Inferior parietal cortex (tissue), 1 donor: ENCODE data around the gene BACH2.
"Not testable (repeated sequence)": the region's sequence is repeated elsewhere in the genome, so short reads cannot be mapped to it uniquely, and the experiment has no call there.

ENCODE experiments used
- DNase-seq: peaks from one replicate; pipeline ENCODE4 v3.0.0-alpha.2; 2016; ENCODE audit errors: extremely low spot score

The BACH2 gene

DNA sequence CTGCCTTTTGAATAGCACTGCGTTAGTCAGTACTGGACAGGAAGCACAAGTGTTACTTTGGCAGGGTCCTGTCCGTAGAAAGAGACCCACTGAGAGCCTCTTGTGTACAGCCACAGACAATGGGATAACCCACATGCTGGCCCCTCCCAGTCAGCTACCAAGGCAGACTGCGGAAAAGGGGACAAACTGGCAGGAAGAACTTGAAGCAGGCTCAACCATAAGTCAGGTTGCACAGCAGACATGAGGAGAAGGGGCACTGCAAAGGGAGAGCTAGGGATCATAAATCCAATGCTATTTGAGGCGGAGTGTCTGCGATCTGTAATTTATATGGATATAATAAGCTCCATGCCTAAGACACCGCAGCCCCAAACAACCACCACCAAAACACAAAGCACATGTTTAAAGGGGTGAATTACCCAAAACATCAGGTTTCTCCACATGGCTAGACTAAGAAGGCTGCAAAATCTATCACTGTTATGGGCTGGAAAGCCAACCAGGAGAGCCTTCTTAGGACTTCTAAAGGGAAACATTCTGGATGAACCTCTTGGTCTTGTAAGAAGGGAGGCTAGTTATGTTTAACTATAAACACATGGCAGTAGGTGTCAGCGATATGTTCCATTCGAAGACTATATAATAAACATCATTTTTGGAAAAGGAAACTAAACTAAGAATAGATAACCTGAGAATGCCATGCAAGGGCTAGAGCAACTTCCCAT lies 141.7 kb downstream of the BACH2 start:
- no peak for DNase-seq

DNA sequence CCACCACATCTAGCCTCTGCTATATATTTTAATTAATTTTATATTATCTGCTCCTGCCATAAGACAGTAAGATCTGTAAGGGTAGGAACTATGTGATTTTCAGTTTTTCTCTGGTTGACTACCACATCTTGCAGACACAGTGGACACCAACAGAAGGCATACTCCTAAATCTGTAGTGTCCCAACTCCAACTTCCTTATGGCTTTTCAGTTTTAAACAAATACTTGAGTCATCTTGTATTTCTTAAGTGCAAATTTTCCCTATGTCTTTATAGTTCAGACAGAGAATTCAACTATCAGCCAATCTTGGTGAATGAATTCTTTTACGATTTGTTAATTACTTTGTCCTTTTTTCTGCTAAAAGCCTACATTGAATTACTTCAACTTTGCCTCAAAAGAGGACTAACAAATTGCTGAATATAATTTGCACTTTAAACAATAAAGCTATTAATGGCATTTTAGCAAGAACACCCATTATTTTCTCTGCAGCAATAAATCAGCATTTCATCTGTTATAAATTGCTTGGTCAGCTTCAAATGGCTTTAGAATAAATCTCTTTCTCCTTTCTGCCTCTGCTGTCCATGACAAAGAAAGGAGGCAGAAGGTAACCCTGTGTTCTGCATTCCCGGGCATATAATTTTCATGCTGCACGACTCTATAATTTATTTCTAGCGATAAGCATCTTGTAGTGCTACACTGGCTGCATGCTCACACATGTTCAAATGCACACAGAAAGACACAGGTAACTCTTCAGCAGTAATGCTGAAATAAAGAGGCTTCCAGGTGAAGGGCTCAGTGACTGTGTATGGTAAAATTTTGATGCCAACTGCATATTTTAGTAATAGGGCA lies 144.8 kb downstream of the BACH2 start:
- DNase-seq: no peak

DNA sequence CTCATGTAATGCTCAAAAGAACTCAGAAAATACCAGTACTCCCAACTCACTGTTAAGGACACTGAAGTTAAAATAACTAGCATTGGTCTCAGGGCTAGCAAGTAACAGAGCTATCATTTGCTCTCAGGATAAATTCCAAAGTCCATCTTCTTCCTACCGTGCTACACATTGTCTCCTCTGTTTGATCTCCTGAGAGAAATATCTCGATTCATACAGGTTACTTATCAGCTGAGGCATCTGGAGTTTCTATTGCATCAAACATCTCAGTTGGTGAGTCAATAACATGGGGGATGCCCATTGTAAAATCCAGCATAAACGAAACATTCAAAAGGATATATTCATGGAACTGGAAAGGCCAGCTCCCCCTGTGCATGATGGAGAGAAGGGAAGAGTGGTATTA lies 147.4 kb downstream of the BACH2 start:
- no peak for DNase-seq

DNA sequence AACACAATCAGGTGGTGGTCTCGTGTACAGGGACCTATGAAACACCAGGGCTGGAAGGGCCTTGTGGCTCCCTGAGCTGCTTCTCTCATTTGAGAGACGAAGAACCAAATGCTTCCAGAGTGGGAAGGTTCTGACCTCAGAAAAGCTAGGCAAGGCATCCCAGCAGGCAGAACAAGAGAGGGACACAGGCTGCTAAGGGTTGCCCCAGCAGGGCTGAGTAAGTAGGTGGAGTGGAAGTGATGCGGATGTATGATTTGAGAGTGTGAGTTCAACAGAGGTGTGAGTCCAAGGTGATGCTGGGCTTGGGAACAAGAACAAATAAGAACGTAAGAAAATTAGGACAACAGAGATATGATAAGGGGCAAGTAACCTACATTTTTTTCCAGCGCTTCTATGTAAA lies 147.8 kb downstream of the BACH2 start:
- no peak for DNase-seq

DNA sequence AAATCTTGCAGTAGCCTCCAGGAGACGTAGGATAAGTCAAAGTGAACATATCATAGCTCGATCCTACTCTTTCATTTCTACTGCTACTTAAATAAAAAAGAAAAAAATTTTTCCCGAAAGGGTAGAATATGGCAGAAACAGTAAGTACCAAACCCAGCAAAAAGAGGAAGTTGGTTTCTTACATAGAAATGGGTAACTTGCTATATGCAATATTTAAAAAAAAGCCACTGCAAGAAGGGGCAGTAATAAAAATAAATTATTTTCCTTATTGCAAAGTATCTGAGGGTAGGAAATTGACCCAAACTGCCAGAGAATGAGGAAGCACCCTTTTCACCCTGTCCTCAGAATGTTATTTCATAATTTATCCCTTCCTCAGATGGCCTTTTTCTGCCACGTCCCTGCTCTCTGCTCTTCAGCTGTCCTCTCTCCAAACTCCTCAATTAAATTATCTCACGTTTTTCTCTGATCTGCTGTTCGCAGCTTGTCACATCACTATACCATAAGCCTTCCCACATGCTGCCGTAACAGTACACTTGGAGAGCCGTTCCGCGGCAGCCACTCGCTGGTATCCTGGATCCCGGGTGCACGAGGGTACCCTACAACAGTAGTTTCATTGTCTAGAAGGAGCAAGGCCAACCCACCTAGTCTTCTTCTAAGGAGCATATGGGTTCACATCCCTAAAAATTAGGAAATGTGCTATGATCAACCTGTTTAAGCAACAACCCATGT lies 149.6 kb downstream of the BACH2 start:
- DNase-seq: no peak

DNA sequence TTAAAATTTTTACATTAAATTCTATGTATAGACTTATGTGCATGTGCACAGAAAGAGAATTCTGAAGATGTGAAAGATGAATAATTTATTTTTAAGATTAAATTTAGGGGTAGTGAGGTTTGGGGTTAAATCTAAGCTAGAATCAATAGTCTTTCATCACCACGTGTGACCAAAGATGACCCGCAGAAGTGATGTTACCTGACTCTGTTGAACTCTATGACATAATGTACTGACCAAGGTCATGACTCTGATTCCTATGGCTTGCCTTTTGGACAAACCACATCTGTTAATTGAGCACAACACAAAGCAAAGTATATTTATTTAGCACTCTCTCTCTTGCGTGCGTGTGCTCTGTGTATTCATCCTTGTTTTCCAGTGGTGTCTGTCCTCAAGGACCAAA lies 150.6 kb downstream of the BACH2 start:
- DNase-seq: no peak

DNA sequence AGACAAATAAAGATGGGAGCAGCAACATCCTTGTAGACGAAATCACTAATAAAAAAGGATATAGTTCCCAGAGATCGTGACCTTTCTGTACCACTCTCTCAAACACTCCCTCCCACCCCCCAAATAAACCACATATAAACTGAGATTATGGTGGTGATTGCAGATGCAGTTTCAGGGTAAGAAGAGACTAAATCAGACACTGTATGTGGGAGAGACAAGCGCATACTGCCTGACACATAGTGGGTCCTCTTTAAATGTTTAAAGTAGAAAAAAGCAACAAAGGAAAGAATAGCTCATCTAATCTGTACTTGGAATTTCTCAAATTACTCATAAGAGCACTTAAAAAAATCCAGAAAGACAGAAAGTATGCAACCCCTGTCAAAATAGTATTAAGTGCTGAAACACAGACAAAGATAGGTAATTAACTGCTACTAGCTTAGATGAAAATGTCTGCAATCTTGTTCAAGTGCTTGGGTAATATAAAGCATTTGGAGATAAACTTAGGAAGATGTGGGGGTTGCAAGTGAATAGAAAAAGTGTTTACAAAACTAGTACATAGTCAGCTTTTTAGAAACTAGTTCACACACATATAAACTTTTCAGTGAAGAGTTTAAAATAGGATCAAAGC lies 151.6 kb downstream of the BACH2 start:
- no peak for DNase-seq

DNA sequence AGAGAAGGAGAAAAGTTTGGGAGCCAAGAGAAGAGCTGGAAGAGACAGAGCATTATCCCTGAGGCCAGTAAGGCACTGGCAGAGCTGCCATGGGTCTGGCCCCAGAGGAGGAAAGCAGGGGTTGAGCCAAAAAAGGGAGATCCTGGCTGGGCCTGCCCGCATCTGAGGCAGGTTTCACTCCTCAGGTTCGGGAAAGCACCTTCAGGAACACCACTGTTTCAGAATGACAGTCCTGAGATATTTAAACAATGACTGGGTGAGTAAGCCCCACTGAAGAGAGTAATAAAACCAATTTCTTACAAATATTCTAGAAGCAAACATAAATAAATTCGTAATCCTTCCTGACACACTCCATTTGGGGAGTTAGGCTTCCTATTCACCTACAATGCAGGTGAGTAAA lies 152.2 kb downstream of the BACH2 start:
- no peak for DNase-seq

DNA sequence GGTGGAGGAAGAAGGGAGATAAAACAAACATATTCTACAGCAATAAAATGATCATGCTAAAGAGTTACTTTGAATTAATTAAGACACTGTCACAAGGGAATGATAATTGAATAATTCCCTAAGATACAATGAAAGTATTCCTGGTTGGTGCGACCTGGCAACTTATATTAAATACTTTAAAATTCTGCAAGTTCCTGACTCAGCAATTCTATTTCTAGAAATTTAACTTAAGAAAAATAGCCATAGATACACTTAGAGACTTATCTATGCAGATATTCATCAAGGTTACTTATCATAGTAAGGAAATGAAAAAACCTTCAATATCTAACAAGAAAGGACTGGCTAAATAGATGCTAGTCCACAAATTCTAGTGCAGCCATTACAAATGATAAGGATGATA lies 156.0 kb downstream of the BACH2 start:
- no peak for DNase-seq

DNA sequence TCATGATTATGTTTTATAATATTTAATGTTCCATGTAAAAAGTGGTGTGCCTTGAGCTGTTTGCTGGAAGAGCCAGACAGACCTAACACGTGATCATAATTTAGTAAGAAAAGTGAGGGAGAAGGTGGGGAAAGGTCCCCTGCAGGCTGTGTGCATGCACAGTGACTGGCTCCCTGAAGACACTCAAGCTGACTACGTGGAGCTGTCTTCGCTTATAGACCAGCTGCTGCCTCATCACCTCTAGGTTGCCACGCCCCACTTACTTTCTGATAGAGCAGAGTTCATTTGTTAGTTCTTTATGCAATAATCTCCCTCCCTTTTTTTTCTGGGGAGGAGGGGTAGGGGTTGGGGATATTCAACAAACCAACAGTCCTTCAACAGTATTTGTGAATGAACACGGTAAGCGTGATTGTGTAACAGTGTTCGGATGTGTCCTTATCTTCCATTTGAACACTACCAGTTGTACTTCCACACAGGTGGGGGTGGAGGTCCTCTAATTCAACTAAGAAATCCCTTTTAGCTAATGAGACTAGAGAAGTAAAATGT lies 157.3 kb downstream of the BACH2 start:
- no peak for DNase-seq

DNA sequence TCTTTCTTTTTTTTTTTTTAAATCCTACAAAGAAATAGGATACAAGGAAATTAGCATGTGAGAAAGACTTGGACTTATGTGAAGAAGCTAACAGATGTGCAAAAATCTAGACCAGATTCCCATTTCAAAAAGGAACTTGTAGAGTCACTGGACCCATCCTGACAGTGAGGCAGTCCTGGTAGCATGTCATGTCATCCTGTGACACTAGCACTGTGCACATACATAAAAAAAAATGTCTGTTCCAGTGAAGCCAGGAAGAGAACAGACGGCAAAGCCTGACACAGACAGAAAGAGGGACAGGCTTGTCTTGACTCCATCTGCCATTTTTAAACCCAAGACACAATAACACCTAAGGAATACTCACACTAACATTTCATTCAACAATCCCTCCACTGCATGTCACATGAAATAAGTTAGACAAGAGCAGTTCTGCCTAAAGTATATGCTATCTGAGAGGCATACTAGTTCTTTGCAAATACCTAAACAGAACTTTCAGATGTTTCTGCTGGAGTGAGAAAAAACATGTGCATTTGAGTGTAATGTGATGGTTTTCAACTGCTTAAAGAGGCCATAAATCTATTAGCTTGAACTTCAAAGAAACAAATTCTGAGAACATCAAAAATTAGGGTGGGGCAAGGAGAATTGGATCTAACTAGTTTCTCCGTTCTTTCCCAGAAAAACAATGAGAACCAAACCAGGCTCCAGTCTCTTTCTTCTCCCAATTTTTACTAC lies 159.6 kb downstream of the BACH2 start:
- DNase-seq: no peak

DNA sequence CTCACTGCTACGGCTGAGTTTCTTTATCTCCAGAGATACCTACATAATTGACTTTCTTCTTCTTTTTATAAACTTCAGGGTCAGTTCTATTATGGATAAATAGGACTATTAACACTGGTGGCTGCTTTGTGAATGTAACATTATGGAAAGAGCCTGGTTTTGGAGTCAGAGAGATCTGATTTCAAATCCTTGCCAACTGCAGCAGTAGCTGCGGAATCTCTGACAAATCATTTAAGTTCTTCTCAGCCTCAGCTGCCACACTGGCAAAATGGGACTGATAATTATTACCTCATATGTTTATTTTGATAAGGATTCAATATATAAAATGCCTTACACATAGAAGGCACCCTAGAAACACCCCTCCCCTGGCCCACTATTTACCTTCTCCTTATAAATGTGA lies 160.5 kb downstream of the BACH2 start:
- DNase-seq: no peak

DNA sequence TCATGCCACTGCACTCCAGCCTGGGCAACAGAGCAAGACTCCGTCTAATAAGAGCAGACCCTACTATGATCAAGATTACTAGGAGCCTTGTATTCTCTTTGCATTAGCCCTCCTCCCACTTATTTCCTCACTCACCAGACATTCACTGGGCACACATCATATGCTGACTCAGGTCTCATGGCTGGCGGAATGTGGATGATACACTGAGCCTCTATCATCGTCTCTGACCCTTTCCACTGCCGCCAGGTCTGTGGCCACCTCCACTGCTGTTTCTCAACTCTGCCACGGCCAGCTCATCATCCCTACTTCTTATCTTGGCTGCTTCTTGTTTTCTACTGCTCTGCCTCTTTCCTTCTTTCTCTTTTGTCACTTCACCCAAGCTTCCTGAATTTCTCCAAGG lies 161.0 kb downstream of the BACH2 start:
- DNase-seq: no peak

DNA sequence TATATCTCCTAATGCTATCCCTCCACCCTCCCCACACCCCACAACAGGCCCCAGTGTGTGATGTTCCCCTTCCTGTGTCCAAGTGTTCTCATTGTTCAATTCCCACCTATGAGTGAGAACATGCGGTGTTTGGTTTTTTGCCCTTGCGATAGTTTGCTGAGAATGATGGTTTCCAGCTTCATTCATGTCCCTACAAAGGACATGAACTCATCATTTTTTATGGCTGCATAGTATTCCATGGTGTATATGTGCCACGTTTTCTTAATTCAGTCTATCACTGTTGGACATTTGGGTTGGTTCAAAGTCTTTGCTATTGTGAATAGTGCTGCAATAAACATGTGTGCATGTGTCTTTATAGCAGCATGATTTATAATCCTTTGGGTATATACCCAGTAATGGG lies 163.0 kb downstream of the BACH2 start:
- DNase-seq: not testable (repeated sequence)

DNA sequence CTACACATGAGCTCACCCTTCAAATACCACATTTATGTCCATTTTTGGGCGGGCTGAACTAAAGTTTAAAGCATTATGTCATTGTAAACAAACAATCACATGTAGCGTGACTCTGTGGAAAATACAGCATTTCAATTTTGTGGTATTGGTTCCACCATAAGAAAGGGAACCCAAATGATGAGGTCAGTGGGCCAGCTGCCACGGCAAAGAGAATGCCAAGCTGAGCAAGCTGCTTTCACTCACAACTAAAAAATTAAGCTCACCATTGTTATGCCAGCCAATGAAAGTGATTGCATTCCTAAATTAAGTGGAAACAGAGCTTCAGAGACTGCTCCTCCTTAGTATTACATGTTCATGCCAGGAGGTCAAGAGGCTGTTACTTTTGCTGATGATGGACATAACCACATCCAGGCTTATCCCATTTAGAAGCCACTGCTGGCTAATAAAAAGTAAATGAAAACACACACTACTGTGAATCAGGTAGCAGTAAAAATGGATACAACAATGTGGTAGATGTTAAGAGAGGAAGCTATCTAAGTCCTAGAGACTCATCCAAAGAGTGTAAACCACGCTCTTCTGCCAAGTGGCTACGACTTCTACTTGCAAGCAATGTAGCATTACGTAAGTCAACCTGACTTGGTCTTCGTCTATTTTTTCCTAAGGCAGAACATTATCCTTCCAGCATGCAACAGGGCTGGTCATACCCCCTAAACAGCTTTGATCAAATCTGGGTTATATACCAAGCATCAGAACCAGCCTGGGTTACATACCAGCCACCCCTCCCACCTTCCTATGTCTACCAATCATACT lies 164.8 kb downstream of the BACH2 start:
- DNase-seq: no peak

DNA sequence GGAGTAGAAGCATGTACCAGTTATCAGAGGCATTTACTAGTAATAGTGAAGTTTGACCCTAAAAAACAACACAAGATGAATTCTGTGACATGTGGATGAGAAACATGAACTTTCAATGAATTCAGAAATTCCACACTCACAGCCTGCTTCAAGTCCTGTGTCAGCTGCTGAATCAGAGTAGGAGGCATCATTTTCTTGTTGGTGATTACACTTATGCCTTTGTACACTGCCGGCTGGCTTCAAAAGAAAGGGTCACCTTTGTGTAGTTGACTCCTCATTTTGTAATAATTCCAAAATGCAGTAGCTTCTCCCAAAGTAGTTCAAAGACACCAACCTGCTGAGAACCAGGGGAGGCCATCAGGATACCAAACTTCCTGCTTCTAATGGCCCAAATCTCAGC lies 165.5 kb downstream of the BACH2 start:
- no peak for DNase-seq

DNA sequence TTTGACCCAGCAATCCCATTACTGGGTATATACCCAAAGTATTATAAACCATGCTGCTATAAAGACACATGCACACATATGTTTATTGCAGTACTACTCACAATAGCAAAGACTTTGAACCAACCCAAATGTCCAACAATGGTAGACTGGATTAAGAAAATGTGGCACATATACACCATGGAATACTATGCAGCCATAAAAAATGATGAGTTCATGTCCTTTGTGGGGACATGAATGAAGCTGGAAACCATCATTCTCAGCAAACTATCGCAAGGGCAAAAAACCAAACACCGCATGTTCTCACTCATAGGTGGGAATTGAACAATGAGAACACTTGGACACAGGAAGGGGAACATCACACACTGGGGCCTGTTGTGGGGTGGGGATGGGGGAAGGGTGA lies 168.0 kb downstream of the BACH2 start:
- not testable (repeated sequence) for DNase-seq

DNA sequence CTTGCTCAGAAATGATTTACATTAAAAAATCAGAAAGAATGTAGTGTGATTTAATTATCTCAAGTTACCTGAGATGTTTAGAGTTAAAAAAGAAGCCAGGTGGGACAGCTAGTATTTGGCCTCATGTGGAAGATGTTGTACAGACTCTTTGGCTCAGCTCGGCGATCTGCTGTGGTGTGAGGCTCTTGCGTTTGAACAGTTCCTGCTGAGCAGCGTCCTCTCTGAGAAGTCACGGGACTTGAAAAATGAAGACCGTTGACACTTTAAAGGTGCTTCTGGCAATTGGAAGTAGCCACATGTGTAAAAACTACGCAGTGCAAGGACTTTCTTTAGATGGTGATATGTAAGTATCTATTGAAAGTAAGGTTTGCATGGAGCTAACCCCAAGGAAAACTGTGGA lies 169.0 kb downstream of the BACH2 start:
- DNase-seq: no peak

DNA sequence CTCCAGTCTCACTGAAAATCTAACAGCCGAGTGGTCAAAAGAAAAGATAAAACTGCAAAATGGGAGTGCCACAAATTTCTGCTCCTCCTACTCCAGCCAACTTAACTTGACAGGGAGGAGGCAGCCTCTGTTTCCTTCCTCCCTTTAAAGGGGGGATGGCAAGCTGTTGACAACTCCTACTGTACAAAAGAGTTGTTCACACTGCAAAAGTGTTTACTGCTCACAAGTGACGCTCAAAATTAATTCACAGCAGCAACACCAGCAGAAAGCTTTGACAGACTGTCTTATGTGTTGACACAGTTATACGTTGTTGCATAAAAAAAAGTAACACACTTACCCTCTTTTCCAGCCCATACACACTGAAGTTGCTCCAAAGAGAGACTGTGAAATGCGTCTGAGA lies 169.8 kb downstream of the BACH2 start:
- DNase-seq: no peak

DNA sequence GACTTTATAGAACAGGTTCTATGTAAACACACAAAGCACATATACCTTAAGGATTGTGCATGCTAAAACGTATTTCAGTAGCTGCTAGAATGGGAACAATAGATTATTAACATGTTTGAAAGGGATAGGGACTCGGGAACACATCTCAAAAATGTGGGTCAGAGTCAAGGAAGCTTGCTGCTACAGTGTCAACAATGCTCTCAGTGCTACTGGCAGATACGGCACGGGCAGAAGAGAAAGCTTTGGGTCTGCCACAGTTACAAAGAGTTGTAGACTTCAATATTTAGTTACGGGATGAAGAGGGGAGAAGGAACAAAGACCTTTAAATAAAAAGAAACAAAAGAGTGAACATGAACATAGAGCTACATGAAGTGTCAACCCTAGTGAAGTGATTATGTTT lies 170.5 kb downstream of the BACH2 start:
- DNase-seq: no peak
